Neural crest cell (in vitro differentiated cells): ENCODE data around the gene SLC17A9. TPM values are rescaled to one million over a fixed set of nuclear protein-coding genes. Genes with fewer than 3 reads are reported as not detected.

Source experiments
- DNase-seq: peaks from one replicate; pipeline ENCODE4 v3.0.0; 2021; ENCODE audit warnings: low read depth, mixed read lengths, low spot score
- H3K27ac Mint-ChIP-seq: one replicate; pipeline ENCODE4 v1.8.0; 2021; ENCODE audit warnings: mild to moderate bottlenecking, mixed read lengths; ENCODE audit not compliant: unreplicated experiment
- H3K27me3 Mint-ChIP-seq: 2 replicates; pipeline ENCODE4 v1.8.0; 2021; ENCODE audit warnings: low read depth, mild to moderate bottlenecking, mixed read lengths
- H3K36me3 Mint-ChIP-seq: 2 replicates; pipeline ENCODE4 v1.8.0; 2021; ENCODE audit warnings: low read depth, mild to moderate bottlenecking, mixed read lengths
- H3K4me1 Mint-ChIP-seq: 2 replicates; pipeline ENCODE4 v1.8.0; 2021; ENCODE audit warnings: mixed read lengths
- H3K4me3 Mint-ChIP-seq: one replicate; pipeline ENCODE4 v1.8.0; 2021; ENCODE audit warnings: mild to moderate bottlenecking, mixed read lengths
- H3K9me3 Mint-ChIP-seq: 2 replicates; pipeline ENCODE4 v1.8.0; 2021; ENCODE audit warnings: mixed read lengths
- total RNA-seq: library from RNA; stranded (reverse); gene quantifications from 2 replicates; pipeline ENCODE4 v1.2.1, GENCODE V29; 2021
- TF ChIP-seq, protein P1 (sequence below): fragments of 200-600 bp; sonication (generic); conservative IDR thresholded peaks from 2 replicates; pipeline ENCODE4 v1.5.0; 2021; ENCODE audit warnings: antibody characterized with exemption, mild to moderate bottlenecking

SLC17A9 gene
- total RNA-seq, 1 donor from 2014 or later: 1.2 TPM

- Mint-ChIP-seq H3K4me3 (peak overlapping the region; percentile 92), H3K27ac (no peak overlapping the region), H3K27me3 (no peaks in the 10 kb centered on the region), H3K36me3 (no peaks in the 10 kb centered on the region), H3K4me1 (peaks cover 64% of the 10 kb centered on the region), H3K9me3 (no peaks in the 10 kb centered on the region)
- TF ChIP-seq, protein P1, sequence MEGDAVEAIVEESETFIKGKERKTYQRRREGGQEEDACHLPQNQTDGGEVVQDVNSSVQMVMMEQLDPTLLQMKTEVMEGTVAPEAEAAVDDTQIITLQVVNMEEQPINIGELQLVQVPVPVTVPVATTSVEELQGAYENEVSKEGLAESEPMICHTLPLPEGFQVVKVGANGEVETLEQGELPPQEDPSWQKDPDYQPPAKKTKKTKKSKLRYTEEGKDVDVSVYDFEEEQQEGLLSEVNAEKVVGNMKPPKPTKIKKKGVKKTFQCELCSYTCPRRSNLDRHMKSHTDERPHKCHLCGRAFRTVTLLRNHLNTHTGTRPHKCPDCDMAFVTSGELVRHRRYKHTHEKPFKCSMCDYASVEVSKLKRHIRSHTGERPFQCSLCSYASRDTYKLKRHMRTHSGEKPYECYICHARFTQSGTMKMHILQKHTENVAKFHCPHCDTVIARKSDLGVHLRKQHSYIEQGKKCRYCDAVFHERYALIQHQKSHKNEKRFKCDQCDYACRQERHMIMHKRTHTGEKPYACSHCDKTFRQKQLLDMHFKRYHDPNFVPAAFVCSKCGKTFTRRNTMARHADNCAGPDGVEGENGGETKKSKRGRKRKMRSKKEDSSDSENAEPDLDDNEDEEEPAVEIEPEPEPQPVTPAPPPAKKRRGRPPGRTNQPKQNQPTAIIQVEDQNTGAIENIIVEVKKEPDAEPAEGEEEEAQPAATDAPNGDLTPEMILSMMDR: no peak
- no peak for DNase-seq
Observed at GRCh38 chr20:62923669-62924441, 28.7 kb upstream of the SLC17A9 start.

GRCh38 chr20:62924442-62925075, 27.9 kb upstream of the SLC17A9 start:
- Mint-ChIP-seq H3K4me1 (peaks cover 61% of the 10 kb centered on the region), H3K4me3 (peak overlapping the region; percentile 92)
- TF ChIP-seq, protein P1: no peak

GRCh38 chr20:62925076-62925419, 27.5 kb upstream of the SLC17A9 start:
- no peaks in the 10 kb centered on the region for H3K9me3 Mint-ChIP-seq
- peak overlapping the region; percentile 64 for H3K27ac Mint-ChIP-seq
- no peaks in the 10 kb centered on the region for H3K36me3 Mint-ChIP-seq
- H3K4me3 Mint-ChIP-seq: peak overlapping the region; percentile 92
- H3K4me1 Mint-ChIP-seq: peaks cover 61% of the 10 kb centered on the region
- no peak for DNase-seq
- H3K27me3 Mint-ChIP-seq: no peaks in the 10 kb centered on the region
- TF ChIP-seq, protein P1: no peak

More at GRCh38 chr20:62924442-62925075, 27.9 kb upstream of the SLC17A9 start:
- DNase-seq: no peak
- Mint-ChIP-seq H3K36me3 (no peaks in the 10 kb centered on the region), H3K9me3 (no peaks in the 10 kb centered on the region), H3K27ac (no peak overlapping the region), H3K27me3 (no peaks in the 10 kb centered on the region)

DNA sequence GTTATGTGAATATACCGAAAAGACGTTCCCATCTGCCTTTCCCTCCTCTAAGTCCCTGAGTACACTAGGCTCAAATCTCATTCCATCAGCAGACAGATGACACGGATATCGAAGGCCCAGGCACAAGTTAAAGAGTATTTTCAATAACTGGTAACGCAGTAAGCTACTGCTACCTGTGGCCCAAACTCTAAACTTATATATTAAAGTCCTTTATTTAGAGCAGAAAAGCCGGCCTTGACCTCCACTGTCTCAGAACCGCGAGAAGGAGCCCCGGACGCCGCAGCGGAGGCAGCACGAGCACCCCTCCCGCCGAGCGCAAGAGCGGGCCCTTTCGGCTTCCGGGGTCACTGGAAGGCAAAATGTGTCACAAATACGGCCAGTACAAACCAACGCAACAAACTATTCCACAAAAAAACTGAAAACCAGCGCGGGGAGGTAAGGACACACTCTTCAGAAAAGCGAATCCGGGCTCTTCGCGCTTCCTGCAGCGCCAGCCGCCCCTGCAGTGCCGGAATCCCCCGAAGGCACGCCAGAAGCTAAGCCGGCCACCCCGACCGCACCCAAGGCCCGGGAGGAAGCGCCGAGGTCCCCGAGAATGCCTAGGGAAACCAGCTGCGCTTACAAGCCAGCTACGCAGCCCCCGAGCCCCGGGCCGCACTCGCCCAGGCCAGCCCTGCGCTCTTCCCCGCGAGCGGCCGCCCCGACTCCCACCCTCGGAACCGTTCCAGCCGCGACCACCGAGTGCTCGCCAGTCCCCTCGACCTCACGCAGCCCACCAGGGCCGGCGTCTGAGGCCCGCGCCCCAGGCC, 26.9 kb upstream of the SLC17A9 start:
- Mint-ChIP-seq H3K4me3 (peak overlapping the region; percentile 92), H3K27ac (peak overlapping the region; percentile 64), H3K36me3 (no peaks in the 10 kb centered on the region), H3K9me3 (no peaks in the 10 kb centered on the region), H3K4me1 (peaks cover 61% of the 10 kb centered on the region), H3K27me3 (no peaks in the 10 kb centered on the region)
- peak; percentile 25 for DNase-seq
- TF ChIP-seq, protein P1: no peak

- Mint-ChIP-seq H3K9me3 (no peaks in the 10 kb centered on the region), H3K4me1 (peaks cover 56% of the 10 kb centered on the region), H3K36me3 (no peaks in the 10 kb centered on the region), H3K27ac (peak within 1 kb of the TSS; percentile 64), H3K4me3 (peak within 1 kb of the TSS; percentile 97), H3K27me3 (no peaks in the 10 kb centered on the region)
- TF ChIP-seq, protein P1: peak; percentile 75
- DNase-seq: peak; percentile 79
Observed at GRCh38 chr20:62926229-62927127, 26.0 kb upstream of the SLC17A9 start, which contains the start of gene DIDO1. Gene DIDO1, minus strand, starts transcription at chr20:62926505.
